HepG2 (cell line): ENCODE results near the gene MYLK3. TPM values are rescaled to one million over a fixed set of nuclear protein-coding genes. Genes with fewer than 3 reads are reported as not detected.

Experiments
- CEBPB ChIP-seq: IDR thresholded peaks from 2 replicates; pipeline ENCODE4 v1.6.1; 2011; ENCODE audit warnings: low read depth, low read length, improper control_type of control experiment, borderline replicate concordance
- HMGXB3 ChIP-seq: sonication (generic); formaldehyde crosslinking; IDR thresholded peaks from 2 replicates; pipeline ENCODE4 v1.4.0; 2020; ENCODE audit warnings: missing genetic modification reagents, borderline replicate concordance
- HOMEZ ChIP-seq: IDR thresholded peaks from 2 replicates; pipeline ENCODE4 v1.6.1; 2016; ENCODE audit warnings: low read depth
- HOXA3 ChIP-seq: sonication (generic); formaldehyde crosslinking; IDR thresholded peaks from 2 replicates; pipeline ENCODE4 v1.5.0; 2020; ENCODE audit warnings: missing genetic modification reagents
- HOXA7 ChIP-seq: sonication (generic); formaldehyde crosslinking; IDR thresholded peaks from 2 replicates; pipeline ENCODE4 v1.8.1; 2022; ENCODE audit warnings: mild to moderate bottlenecking, missing genetic modification reagents, moderate library complexity
- IKZF5 ChIP-seq: IDR thresholded peaks from 2 replicates; pipeline ENCODE4 v1.6.1; 2018; ENCODE audit warnings: missing genetic modification reagents, mild to moderate bottlenecking, missing compliant biosample characterization
- NFRKB ChIP-seq: fragments of 450-650 bp; IDR thresholded peaks from 2 replicates; pipeline ENCODE4 v1.6.1; 2017
- NFYB ChIP-seq: sonication (generic); formaldehyde crosslinking; IDR thresholded peaks from 2 replicates; pipeline ENCODE4 v1.4.0; 2020; ENCODE audit warnings: missing genetic modification reagents
- NPAS2 ChIP-seq: sonication (generic); formaldehyde crosslinking; IDR thresholded peaks from 2 replicates; pipeline ENCODE4 v1.8.0; 2022; ENCODE audit warnings: mild to moderate bottlenecking, missing genetic modification reagents, borderline replicate concordance
- TOPORS ChIP-seq: sonication (generic); formaldehyde crosslinking; IDR thresholded peaks from 2 replicates; pipeline ENCODE4 v1.8.0; 2023; ENCODE audit warnings: mild to moderate bottlenecking, missing genetic modification reagents
- XRCC5 ChIP-seq: fragments of 200-400 bp; formaldehyde crosslinking; optimal IDR thresholded peaks from 2 replicates; pipeline ENCODE3; 2017; ENCODE audit warnings: mild to moderate bottlenecking, low read length
- ZNF232 ChIP-seq: sonication (generic); formaldehyde crosslinking; IDR thresholded peaks from 2 replicates; pipeline ENCODE4 v1.4.0; 2020; ENCODE audit warnings: missing genetic modification reagents, borderline replicate concordance
- ZNF441 ChIP-seq: sonication (generic); formaldehyde crosslinking; IDR thresholded peaks from 2 replicates; pipeline ENCODE4 v1.7.0; 2021; ENCODE audit warnings: missing genetic modification reagents, borderline replicate concordance
- ZNF639 ChIP-seq: conservative IDR thresholded peaks from 2 replicates; pipeline ENCODE4 v1.6.1; 2018; ENCODE audit warnings: missing genetic modification reagents
- ZNF720 ChIP-seq: sonication (generic); formaldehyde crosslinking; IDR thresholded peaks from 2 replicates; pipeline ENCODE4 v1.4.0; 2020; ENCODE audit warnings: missing genetic modification reagents
- ZSCAN9 ChIP-seq: IDR thresholded peaks from 2 replicates; pipeline ENCODE4 v1.6.1; 2016; ENCODE audit warnings: borderline replicate concordance
- polyA plus RNA-seq, 8 experiments: library from polyadenylated mRNA; depleted of rRNA in 3 of 8; stranded (reverse) in 7 of 8; unstranded in 1 of 8; fragments of >200 nt; fragmentation: Illumina TruSeq in 4 of 8; extraction: Trizol in 4 of 8; gene quantifications; 2 replicates each; pipeline versions ENCODE4 v1.2.1 to v1.2.3, GENCODE V29; 2011 to 2016; ENCODE audit warnings: low read depth in 4 of 8, missing spikeins in 1 of 8, mixed read lengths in 1 of 8; ENCODE audit not compliant: insufficient read depth in 1 of 8
- total RNA-seq, 5 experiments: library from RNA; depleted of rRNA; stranded (reverse); fragments of >200 nt; fragmentation: Illumina TruSeq; extraction: Trizol; gene quantifications; 2 replicates each; pipeline ENCODE4 v1.2.3, GENCODE V29; 2016; ENCODE audit warnings: low read depth in 1 of 5
- TF ChIP-seq, protein P1 (sequence below): sonication (generic); formaldehyde crosslinking; IDR thresholded peaks from 2 replicates; pipeline ENCODE4 v1.5.0; 2020; ENCODE audit warnings: missing genetic modification reagents
- TF ChIP-seq, protein P2 (sequence below): sonication (generic); formaldehyde crosslinking; IDR thresholded peaks from 2 replicates; pipeline ENCODE4 v1.8.0; 2022; ENCODE audit warnings: mild to moderate bottlenecking, missing genetic modification reagents

MYLK3 gene
- total and polyA plus RNA-seq, 2 of the 13 experiments (the other 11 are each of a cell fraction or from before 2014, with no cell fraction given) = 0.04 to 0.18 TPM

GRCh38 chr16:46789499-46790414 lies 41.6 kb upstream of the MYLK3 start (continued):
- TF ChIP-seq HMGXB3 (CRISPR knock-in tag) (peak; percentile 37; the same call in 1 of the 2 replicates), HOMEZ (CRISPR knock-in tag) (no peak), ZNF441 (CRISPR knock-in tag) (0 out of 2 replicates have a peak, but pooled peaks have one; percentile 53), HOXA3 (peak; percentile 68), ZNF639 (CRISPR knock-in tag) (peak; percentile 66), IKZF5 (peak; percentile 81; the same call in 1 of the 2 replicates), NFRKB (no peak), NPAS2 (no peak), ZNF720 (0 out of 2 replicates have a peak, but pooled peaks have one; percentile 46), HOXA7 (no peak), XRCC5 (peak; percentile 75), NFYB (no peak; the same call in 1 of the 2 replicates), CEBPB (no peak), ZNF232 (CRISPR knock-in tag) (0 out of 2 replicates have a peak, but pooled peaks have one; percentile 75), TOPORS (CRISPR knock-in tag) (peak; percentile 91), ZSCAN9 (CRISPR knock-in tag) (peak; percentile 51; the same call in 1 of the 2 replicates)
- TF ChIP-seq, protein P1, sequence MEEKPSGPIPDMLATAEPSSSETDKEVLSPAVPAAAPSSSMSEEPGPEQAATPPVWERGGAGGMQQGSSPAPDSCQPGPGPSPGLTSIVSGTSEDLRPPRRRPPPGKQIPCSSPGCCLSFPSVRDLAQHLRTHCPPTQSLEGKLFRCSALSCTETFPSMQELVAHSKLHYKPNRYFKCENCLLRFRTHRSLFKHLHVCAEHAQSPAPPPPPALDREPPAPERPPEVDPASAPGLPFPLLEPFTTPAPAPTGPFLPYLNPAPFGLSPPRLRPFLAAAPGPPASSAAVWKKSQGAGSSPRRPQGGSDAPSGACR (CRISPR knock-in tag) = peak; percentile 98
- TF ChIP-seq, protein P2, sequence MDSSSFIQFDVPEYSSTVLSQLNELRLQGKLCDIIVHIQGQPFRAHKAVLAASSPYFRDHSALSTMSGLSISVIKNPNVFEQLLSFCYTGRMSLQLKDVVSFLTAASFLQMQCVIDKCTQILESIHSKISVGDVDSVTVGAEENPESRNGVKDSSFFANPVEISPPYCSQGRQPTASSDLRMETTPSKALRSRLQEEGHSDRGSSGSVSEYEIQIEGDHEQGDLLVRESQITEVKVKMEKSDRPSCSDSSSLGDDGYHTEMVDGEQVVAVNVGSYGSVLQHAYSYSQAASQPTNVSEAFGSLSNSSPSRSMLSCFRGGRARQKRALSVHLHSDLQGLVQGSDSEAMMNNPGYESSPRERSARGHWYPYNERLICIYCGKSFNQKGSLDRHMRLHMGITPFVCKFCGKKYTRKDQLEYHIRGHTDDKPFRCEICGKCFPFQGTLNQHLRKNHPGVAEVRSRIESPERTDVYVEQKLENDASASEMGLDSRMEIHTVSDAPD (CRISPR knock-in tag) = no peak; the same call in 1 of the 2 replicates
